Measurements from ENCODE around the gene SPDYE1.
"Not testable (repeated sequence)": the region's sequence is repeated elsewhere in the genome, so short reads cannot be mapped to it uniquely, and the experiment has no call there.

The SPDYE1 gene

DNA sequence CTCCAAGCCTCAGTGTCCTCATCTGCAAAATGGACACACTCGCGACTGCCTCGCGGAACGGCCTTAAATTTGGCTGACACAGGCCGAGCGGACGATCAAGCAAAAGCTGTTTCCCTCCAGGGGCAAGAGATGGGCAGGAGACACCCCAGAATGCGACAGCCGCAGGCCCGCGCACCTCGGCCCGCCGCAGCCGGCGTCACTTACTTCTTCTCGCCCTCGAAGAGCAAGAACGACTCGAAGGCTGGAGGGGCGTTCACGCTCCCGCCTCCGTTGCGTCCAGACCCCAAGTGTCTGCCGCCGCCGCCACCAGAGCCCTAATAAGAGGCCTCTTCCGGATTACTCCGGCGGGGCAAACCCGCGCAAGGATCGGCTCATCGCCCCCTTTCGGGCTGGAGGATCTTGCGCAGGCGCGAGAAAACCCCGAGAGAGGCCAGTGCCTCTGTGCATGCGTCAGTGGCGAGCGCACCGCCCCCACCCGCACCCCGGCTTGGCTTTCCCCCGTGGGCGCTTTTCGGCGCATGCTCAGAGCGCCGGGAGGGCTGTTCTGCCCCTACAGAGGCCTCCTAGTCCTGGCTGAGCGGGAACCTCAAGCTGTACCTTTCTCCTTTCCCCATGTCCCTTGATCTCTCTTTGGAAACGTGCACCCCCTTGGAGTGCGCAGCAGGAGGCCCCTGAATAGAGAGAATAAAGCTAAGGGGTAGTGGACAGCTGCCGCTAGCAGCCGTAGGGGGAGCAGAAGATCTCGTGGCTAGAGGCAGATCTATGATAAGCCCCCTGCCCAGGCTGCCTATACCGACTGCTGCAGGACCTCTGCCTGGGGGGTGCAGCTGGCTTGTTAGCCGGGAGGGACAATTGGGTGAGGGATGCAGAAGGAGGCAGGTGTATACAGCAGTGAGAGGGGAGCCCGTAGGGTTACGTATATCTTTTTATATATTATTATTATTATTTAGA, 21.4 kb downstream of the SPDYE1 start:
- in situ Hi-C loops (cut with HindIII; ENCODE audit: low sequenced_read_pairs), result not testable (repeated sequence)
- DNase-seq (ENCODE audit: low read depth, low spot score), result peak; percentile 98
- TF ChIP-seq, protein P1, sequence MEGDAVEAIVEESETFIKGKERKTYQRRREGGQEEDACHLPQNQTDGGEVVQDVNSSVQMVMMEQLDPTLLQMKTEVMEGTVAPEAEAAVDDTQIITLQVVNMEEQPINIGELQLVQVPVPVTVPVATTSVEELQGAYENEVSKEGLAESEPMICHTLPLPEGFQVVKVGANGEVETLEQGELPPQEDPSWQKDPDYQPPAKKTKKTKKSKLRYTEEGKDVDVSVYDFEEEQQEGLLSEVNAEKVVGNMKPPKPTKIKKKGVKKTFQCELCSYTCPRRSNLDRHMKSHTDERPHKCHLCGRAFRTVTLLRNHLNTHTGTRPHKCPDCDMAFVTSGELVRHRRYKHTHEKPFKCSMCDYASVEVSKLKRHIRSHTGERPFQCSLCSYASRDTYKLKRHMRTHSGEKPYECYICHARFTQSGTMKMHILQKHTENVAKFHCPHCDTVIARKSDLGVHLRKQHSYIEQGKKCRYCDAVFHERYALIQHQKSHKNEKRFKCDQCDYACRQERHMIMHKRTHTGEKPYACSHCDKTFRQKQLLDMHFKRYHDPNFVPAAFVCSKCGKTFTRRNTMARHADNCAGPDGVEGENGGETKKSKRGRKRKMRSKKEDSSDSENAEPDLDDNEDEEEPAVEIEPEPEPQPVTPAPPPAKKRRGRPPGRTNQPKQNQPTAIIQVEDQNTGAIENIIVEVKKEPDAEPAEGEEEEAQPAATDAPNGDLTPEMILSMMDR (IDR thresholded peaks at IDR 0.05; ENCODE audit: low read depth, low read length), result peak; percentile 72
- peak overlapping the region; percentile 73 for H3K4me3 ChIP-seq (ENCODE audit: low read depth, low read length)

DNA sequence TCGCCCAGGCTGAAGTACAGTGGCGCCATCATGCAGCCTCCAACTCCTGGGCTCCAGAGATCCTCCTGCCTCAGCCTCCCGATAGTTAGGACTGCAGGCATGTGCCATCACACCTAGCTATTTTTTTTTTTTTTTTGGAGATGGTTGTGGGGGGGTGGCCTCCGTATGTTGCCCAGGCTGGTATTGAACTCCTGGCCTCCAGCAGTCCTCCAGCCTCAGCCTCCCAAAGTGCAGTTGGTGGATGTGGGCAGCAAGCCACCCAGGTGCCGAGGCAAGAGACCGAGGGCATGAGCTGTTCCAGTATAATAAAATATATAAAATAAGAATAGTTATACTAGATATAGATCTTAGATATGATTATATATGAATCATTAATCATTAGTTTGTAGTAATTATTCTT, 22.1 kb downstream of the SPDYE1 start:
- H3K4me3 ChIP-seq (ENCODE audit: low read depth, low read length); in situ Hi-C loops (cut with HindIII; ENCODE audit: low sequenced_read_pairs); DNase-seq (ENCODE audit: low read depth, low spot score): not testable (repeated sequence)

DNA sequence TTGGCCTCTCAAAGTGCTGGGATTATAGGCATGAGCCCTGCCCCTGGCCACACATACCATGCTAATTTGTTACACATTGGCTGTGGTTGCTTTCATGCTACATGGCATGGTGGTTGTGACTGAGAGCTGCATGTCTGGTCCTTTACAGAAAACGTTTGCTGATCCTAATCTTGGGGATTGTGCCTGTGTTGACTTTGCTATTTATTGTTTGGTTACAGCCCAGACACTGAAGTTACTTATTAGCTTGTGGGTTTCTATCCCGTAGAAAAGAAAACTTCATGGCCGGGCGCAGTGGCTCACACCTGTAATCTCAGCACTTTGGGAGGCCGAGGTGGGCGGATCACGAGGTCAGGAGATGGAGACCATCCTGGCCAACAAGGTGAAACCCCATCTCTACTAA, 24.4 kb downstream of the SPDYE1 start:
- H3K4me3 ChIP-seq (ENCODE audit: low read depth, low read length); in situ Hi-C loops (cut with HindIII; ENCODE audit: low sequenced_read_pairs); DNase-seq (ENCODE audit: low read depth, low spot score): not testable (repeated sequence)

DNA sequence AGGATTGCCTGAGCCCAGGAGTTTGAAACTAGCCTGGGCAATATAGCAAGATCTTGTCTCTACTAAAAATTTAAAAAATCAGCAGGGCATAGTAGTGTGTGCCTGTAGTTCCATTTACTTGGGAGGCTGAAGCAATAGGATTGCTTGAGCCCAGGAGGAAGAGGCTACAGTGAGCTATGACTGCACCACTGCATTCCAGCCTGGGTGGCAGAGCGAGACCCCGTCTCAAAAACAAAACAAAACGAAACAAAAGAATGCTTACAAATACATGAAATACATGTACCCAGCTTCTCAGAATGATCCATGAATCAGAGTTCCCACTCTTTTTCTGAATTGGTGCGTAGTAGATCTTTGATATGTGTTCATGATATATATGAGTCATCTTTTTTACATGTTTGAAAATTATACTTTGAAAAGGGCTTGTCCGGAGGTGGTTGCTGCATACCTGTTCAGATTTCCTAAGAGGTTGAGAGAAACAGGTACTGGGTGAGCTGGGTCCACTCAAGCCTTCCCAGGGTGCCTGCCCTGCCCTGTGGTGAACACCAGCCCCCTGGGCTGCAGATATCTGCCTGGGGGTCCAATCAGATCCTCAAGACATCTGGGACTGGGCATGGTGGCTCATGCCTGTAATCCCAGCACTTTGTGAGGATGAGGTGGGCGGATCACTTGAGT, 25.2 kb downstream of the SPDYE1 start:
- in situ Hi-C loops (cut with HindIII; ENCODE audit: low sequenced_read_pairs); H3K4me3 ChIP-seq (ENCODE audit: low read depth, low read length); DNase-seq (ENCODE audit: low read depth, low spot score): not testable (repeated sequence)

DNA sequence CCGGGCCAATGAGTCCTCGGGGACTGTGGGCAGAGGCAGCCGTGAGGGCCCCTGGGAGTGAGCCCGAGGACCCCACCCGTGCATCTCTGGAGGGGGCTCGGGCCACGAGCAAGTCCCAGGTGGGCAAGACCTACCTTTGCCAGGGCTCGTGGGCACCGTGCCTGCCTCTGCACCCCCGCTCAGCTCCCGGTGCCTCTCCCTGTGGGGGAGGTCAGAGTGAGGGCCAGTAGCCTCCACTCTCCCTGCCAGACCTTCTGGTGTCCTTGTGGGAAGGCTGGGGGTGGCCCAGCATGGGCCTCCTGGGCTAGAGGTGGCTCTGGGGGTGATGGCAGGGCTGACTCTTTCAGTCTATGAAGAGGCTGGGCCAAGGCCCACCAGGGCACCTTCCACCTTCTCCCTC, 31.7 kb downstream of the SPDYE1 start:
- in situ Hi-C loops (cut with HindIII; ENCODE audit: low sequenced_read_pairs), result not testable (repeated sequence)

DNA sequence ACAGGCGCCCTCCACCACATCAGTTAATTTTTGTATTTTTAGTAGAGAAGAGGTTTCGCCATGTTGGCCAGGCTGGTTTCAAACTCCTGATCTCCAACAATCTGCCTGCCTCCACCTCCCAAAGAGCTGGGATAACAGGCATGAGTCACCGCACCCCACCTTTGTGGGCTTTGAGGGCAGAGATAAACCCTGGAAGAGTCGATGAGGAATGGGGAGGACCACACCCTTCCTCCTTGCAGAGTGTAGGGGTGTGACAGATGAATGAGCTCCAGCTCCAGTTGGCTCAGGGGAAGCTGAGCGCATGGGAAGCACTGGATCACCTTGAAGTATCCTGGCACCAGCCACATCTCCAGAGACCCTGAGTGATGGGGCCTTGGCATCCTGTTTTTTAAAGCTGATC, 32.3 kb downstream of the SPDYE1 start:
- DNase-seq (ENCODE audit: low read depth, low spot score); H3K4me3 ChIP-seq (ENCODE audit: low read depth, low read length); in situ Hi-C loops (cut with HindIII; ENCODE audit: low sequenced_read_pairs): not testable (repeated sequence)

More for the DNA sequence above, 31.7 kb downstream of the SPDYE1 start:
- not testable (repeated sequence) for H3K4me3 ChIP-seq (ENCODE audit: low read depth, low read length); DNase-seq (ENCODE audit: low read depth, low spot score)

DNA sequence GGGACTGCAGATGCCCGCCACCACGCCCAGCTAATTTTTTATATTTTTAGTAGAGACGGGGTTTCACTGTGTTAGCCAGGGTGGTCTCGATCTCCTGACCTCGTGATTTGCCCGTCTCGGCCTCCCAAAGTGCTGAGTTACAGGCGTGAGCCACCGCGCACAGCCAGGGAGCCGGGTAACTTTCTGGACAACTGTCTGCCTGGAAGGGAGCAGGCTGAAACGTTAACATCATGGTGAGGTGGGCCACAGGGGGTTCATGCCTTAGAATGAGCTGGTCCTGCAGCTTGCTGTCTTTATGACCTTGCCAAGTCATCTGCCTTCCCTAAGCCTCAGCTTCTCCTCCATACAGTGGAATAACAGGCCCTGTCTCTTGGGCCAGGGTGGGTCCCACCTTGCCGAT, 33.6 kb downstream of the SPDYE1 start:
- H3K4me3 ChIP-seq (ENCODE audit: low read depth, low read length); in situ Hi-C loops (cut with HindIII; ENCODE audit: low sequenced_read_pairs); DNase-seq (ENCODE audit: low read depth, low spot score): not testable (repeated sequence)

DNA sequence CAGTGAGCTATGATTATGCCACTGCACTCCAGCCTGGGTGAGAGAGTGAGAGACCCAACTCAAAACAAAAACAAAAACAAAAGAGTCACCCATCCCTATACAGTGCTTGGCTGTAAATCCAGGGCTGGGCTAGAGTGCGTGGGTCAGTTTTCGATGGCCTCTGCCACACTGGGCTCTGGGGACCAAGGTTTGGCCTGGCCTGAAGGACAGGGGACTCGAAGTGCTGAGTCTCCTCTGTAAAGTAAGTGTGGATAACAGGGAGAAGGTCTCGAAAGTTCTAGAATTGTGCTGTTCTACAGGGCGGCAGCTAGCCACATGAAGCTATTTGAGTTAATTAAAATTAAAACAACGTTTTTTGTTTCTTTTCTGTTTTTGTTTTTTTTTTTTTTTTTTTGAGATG, 34.3 kb downstream of the SPDYE1 start:
- H3K4me3 ChIP-seq (ENCODE audit: low read depth, low read length); in situ Hi-C loops (cut with HindIII; ENCODE audit: low sequenced_read_pairs); DNase-seq (ENCODE audit: low read depth, low spot score): not testable (repeated sequence)

DNA sequence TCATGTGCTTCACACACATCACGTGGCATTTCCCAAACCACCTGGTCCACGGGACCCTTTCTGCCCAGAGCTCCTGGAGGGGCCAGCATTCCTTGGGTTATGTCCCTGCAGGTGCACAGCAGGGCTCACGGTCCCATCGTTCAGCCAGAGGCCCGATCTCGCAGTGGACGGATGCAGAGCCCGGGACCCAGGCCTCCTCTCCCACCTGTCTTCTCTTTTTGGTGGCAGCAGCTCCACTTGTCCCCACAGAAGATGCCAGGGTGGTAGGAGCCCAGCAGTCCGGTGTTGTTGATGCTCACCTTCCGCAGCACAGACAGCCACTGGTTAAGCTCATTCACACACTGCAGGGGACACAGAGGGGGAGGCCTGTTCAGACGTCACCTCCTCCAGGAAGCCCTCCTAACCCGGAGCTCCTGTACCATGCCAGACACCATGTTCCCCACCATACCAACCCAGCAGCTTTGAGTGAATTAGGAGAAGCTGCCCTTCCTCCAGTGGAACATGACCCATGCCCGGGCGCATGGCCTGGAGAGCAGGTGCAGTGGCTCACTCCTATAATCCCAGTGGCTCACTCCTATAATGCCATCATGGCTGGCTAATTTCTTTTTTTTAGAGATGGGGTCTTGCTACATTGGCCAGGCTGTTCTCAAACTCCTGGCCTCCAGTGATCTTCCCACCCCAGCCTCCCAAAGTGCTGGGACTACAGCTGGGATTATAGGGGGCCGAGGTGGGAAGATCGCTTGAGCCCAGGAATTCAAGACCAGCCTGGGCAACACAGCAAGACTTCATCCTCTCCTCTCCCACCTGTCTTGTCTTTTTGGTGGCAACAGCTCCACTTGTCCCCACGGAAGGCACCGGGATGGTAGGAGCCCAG, 36.5 kb downstream of the SPDYE1 start:
- in situ Hi-C loops (cut with HindIII; ENCODE audit: low sequenced_read_pairs); H3K4me3 ChIP-seq (ENCODE audit: low read depth, low read length); DNase-seq (ENCODE audit: low read depth, low spot score): not testable (repeated sequence)

DNA sequence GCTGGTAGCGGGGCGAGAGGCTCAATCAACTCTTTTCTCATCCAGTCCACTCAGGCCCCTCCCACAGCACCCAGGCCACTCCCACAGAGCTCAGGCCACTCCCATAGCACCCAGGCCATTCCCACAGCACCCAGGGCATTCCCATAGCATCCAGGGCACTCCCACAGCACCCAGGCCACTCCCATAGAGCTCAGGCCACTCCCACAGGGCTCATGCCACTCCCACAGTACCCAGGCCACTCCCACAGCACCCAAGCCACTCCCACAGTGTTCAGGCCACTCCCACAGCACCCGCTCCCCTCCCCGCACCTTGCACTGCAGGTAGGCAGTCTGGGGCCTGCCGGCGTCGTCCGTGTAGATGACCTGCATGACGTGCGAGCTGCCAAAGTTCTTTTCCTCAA, 38.7 kb downstream of the SPDYE1 start:
- H3K4me3 ChIP-seq (ENCODE audit: low read depth, low read length); in situ Hi-C loops (cut with HindIII; ENCODE audit: low sequenced_read_pairs); DNase-seq (ENCODE audit: low read depth, low spot score): not testable (repeated sequence)

DNA sequence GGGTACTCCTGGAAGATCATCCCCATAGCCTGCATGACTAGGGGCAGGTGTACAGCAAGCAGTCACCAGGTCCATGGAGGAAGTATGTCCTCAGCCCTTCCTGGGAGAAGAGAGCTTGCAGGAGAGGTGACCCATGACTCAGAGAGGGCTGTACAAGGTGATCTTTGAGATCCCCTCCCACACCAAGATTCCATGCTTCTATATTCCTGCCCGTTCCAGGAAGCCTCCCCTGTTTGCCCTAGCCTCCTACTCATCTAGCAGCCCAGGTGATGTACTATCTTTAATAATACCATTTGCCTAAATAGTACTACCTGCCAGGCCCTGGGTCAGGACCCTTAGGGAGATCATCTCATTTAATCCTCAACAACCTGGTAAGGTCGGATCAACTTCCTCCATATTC, 40.3 kb downstream of the SPDYE1 start:
- DNase-seq (ENCODE audit: low read depth, low spot score); in situ Hi-C loops (cut with HindIII; ENCODE audit: low sequenced_read_pairs); H3K4me3 ChIP-seq (ENCODE audit: low read depth, low read length): not testable (repeated sequence)

DNA sequence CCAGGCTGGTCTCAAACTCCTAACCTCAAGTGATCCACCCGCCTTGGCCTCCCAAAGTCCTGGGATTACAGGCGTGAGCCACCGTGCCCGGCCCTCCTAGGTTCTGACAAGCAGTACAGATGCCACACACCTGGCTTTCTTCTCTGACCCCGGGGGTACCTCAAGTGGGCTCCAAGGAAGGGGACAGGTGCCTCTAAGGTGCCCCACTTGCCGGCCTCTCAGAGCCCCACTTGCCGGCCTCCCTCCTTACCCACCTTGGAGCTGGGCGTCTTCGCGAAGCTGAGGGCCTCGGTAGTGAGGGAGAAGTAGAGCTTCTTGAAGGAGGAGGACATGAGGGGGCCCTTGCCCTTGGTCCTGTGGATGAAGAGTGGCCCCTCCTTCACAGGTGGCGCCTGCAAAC, 40.9 kb downstream of the SPDYE1 start:
- in situ Hi-C loops (cut with HindIII; ENCODE audit: low sequenced_read_pairs); DNase-seq (ENCODE audit: low read depth, low spot score); H3K4me3 ChIP-seq (ENCODE audit: low read depth, low read length): not testable (repeated sequence)

DNA sequence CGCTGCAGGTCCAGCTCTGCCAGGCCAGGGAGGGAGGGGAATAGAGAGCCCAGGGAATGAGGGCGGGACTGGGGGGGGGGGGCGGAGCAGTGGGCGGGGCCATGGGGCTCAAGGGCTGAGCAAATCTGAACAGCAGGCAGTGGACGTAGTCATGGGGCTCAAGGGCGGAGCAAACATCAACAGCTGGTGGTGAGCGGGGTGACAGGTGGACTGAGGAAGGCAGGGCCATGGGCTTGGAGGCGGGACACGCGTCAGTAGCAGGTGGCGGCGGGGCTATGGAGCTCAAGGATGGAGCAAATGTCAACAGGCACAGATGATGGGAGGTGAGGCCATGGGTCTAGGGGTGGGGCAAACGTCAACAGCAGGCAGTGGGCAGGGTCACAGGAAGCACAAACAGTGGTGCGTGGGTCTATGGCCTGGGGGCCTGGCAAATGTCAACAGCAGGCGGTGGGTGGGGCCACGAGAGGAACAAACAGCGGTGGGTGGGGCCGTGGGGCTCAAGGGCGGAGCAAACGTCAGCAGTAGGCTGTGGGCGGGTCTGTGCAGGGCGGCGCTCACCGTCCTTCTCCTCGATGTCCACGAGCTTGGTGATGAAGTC, 41.4 kb downstream of the SPDYE1 start:
- DNase-seq (ENCODE audit: low read depth, low spot score), result peak; percentile 15
- in situ Hi-C loops (cut with HindIII; ENCODE audit: low sequenced_read_pairs), result not testable (repeated sequence)
- peak overlapping the region; percentile 17 for H3K4me3 ChIP-seq (ENCODE audit: low read depth, low read length)

DNA sequence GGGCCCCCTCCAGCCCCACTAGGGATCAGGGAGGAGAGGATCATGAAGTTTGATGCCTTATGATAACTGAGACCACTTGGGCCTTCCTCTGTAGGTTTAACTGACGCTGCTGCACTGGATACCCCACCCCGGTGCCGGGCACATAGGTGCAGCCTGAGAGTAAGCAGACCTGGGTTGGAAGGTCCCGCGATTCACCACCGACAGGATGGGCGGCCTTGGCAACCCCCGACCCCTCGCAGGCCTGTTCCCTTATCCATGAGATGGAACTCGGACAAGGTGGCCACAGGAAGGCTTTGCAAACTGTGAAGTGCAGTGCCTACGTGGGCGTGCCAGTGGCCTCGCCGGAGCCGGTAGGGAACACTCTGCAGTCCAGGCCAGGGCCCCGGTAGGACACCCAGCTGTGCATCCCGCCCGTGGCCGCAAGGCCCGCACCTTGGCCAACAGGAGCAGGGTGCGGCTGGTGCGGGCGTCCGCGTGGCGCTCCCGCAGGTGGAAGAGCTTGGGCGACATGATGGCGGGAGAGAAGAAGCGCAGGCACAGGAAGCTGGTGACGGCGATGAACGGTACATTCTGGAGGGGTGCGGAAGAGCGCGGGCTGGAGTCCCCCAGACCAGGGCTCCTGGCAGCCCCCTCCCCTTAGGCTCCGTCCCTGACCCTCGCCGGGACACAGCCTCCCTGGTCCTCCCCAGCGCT, 42.2 kb downstream of the SPDYE1 start:
- DNase-seq (ENCODE audit: low read depth, low spot score); H3K4me3 ChIP-seq (ENCODE audit: low read depth, low read length); in situ Hi-C loops (cut with HindIII; ENCODE audit: low sequenced_read_pairs): not testable (repeated sequence)

DNA sequence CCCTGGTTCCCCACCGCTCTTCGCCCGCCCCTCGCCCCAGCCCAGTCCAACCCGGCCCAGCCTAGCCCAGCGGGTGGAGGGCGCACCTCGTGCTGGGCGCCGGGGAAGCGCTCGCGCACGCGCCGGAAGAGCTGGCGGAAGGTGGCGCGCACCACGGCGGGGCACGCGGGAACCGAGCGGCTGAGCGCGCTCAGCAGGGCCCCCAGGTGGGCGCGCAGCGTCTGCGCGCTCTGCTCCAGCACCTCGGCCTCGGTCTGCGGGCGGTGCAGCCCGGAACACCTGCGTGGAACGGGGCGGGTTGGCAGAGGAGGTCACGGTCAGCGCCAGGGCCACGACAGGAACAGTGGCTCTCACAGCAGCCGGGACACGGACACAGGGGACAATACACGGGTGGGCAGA, 42.8 kb downstream of the SPDYE1 start:
- in situ Hi-C loops (cut with HindIII; ENCODE audit: low sequenced_read_pairs); DNase-seq (ENCODE audit: low read depth, low spot score): not testable (repeated sequence)
- peak overlapping the region; percentile 10 for H3K4me3 ChIP-seq (ENCODE audit: low read depth, low read length)
